Left forelimb (tissue), 1 donor: Measurements from ENCODE around the gene LCOR.
"Not testable (repeated sequence)": the region's sequence is repeated elsewhere in the genome, so short reads cannot be mapped to it uniquely, and the experiment has no call there.

Source experiments
- DNase-seq: peaks from one replicate; pipeline ENCODE4 v3.0.0-alpha.2; 2018; ENCODE audit warnings: low spot score

Gene LCOR

DNA sequence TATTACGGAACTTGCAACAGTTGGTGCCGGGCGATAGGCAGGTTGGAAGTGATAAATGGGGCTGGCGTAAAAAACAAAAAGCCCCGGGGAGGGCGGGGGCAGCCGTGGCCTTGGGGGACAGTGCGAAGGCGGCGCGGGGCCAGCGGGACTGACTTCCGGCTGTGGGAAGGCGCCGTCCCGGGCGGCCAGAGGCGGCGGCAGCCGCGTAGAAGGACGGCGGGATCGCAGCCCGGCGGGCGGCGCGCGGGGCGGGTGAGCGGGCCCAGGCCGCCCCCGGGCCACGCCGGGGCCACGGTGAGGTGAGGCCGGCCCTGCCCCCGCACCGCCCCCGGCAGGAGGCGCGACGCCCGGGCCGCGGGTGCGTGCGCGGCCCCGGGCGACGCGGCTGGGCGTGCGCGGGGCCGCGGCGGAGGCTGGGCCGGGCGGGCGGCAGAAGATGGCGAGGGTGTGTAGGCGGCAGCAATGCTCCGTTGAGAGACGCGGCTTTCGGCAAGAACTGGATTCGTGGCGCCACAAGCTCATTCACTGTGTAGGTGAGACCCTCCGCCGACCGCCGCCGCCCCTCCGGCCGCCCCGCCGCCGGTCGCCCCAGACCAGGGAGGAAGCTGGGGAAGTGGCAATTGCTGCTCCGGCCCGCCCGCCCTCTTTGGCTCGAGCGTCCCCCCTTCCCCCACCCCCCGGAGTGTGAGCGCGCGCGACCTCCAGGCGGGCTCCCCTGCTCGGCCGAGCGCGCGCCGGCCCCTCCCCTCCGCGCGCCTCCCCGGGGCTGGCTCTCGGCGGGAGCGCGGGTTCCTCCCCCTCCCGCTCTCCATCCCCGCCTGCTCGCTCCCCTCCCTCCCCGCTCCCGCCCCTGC is at the start of gene LCOR:
Gene LCOR, plus strand, starts transcription at position 432 of the 854 bp plus-strand sequence. CDS start 116,760 bp downstream, outside the sequence.
- DNase-seq, result peak; percentile 98

- no peak for DNase-seq
Measured at GRCh38 chr10:96784253-96784652, 47.8 kb upstream of the LCOR start.

GRCh38 chr10:96789571-96790108 is 42.5 kb upstream of the LCOR start:
- DNase-seq, result no peak

GRCh38 chr10:96791902-96792301 is 40.2 kb upstream of the LCOR start:
- no peak for DNase-seq

GRCh38 chr10:96794836-96795733 is 37.0 kb upstream of the LCOR start:
- DNase-seq, result no peak

- no peak for DNase-seq
Measured at GRCh38 chr10:96797485-96797884, 34.6 kb upstream of the LCOR start.

- no peak for DNase-seq
Measured at GRCh38 chr10:96803288-96803664, 28.8 kb upstream of the LCOR start.

GRCh38 chr10:96814264-96814663 is 17.8 kb upstream of the LCOR start:
- DNase-seq, result no peak

GRCh38 chr10:96818971-96819370 is 13.1 kb upstream of the LCOR start:
- not testable (repeated sequence) for DNase-seq

DNA sequence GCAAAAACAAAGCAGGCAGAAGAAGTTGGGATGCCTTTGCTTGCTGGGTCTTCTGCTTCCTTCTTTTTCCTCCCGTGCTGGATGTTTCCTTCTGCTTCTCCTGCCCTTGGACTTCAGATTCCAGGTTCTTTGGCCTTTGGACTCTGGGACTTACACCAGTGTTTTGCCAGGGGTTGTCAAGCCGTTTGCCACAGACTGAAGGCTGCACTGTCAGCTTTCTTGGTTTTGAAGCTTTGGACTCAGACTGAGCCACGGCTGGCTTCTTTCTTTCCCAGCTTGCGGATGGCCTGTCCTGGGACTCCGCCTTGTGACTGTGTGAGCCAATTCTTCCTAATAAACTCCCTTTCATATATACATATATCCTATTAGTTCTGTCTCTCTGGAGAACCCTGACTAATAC is 11.3 kb upstream of the LCOR start:
- no peak for DNase-seq

GRCh38 chr10:96826438-96826837 is 5.7 kb upstream of the LCOR start:
- no peak for DNase-seq

DNA sequence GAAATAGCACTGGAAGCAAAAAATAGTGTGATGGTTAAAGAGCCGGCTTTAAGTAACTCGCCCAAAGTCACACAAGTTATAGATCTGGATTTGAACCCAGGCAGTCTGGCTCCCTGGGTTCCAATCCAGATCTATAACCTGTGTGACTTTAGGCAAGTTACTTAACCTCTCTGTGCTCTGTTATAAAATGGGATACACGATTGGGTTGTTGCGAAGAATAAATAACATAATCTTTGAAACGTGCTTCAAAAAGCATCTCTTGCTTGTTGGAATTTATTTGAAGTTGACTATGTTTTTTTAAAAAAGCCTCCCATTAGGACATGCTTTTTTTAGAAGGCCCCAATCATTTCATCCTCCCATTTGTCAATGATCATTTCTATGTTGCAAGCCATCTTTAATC is 3.5 kb upstream of the LCOR start:
- no peak for DNase-seq

DNA sequence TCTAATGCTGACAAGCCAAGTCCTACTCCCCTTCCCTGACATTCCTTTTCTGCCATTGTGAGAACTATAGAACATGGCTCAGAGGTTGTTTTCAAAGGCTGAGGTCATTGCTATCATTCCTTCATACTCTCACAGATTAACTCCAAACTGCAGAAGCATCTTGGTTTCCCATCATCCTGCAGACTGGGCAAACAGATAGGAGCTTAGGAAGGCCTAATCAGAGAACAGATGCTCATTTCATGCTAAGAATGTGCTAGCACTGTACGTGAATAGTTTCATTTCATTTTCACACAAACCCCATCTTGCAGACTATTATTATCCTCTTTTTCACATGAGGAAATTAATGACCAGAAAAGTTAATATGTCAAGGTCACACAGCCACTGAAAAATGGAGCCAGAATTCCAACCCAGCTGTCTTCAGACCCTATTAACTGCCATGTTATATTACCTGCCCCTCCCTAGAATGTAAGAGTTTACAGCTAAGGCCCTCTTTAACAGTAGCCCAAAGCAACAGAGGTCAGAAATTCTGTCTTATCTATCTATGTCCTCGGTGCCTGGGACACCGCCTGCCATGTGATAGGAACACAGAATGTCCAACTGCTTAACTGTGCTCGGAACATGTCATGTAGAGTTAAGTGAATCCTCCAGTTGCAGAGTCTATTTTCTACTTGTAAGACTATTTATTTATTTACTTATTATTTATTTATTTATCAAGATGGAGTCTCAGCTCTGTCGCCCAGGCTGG is 2.9 kb upstream of the LCOR start:
- no peak for DNase-seq

DNA sequence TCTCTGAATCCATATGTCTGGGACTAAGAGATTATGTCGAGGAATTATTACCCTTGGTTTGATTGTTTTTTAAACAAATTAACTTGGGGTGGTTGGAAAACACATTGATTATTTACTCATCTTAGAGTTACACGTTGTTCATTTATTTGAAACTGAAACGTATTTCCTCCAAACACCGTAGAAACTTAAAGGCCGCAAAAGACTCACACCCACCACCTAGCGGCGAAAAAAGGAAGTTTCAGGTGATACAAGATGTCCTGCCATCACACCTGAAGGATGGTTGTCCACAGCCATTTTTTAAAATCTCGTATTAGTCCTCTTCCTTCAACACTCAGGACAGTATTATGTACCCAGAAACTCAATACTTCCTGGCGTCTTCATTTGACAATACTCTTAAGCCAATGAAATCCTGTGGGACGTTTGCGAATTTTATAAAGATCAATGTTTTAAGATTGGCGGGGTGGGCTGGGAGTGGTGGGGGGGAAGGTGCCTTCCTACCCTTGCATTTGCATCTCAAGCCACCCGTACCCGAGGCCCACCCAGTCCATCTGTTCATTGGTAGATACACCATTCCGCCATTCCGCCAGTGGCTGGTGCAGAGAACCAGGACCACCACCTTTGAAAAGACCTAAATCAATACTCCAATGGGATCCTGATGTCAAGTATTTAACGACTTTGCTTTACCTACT is 1.4 kb upstream of the LCOR start:
- DNase-seq, result no peak

- no peak for DNase-seq
Measured at GRCh38 chr10:96831200-96831866, 765 bp upstream of the LCOR start.

DNA sequence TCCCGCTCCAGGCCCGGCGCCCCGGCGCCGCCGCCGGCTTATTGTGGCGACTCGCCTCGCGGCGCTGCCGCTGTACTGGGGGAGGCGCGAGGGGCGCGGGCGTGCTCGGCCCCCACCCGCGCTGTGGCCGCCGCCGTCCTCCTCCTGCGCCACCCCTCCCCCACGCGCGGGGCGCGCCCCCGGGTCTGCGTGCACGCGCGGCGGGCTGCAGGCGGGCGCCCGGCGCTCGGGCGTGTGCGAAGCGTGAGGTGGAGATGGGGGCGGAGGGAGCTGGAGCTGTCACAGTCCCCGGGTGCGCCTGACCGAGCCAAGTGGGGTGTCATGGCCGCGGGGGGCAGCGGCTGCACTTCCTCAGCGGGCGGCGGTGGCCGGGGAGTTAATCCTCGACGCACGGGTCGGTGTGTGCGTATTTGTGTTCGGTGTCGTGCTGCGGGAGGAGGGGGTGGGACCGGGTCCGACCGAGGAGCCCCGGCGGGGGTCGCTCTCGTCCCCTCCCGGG is 672 bp downstream of the LCOR start:
- DNase-seq, result no peak

- peak; percentile 66 for DNase-seq
Measured at GRCh38 chr10:96833220-96834001, 1.3 kb downstream of the LCOR start.

- no peak for DNase-seq
Measured at GRCh38 chr10:96834120-96834519, 2.0 kb downstream of the LCOR start.

GRCh38 chr10:96835899-96836298 is 3.8 kb downstream of the LCOR start:
- no peak for DNase-seq

DNA sequence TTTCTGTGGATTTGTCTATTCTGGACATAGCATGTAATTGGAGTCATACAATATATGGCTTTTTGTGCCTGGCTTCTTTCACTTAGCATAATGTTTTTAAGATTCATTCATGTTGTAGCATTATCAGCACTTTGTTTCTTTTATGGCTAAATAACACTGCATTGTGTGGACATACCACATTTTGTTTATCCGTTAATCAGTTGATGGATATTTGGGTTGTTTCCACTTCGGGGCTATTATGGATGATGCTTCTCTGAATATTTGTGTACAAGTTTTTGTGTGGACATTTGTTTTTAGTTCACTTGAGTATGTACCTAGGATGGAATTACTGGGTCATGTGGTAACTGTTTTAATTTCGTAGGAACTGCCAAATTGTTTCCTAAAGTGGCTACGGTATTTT is 6.4 kb downstream of the LCOR start:
- no peak for DNase-seq
